Measurements from ENCODE around the gene P3H2.

P3H2 gene

GRCh38 chr3:190125436-190126068, 4.9 kb upstream of the P3H2 start:
- intact Hi-C loops (cut with DNase I), result no loop called here
- DNase-seq, result no peak

GRCh38 chr3:190124067-190124466, 3.4 kb upstream of the P3H2 start:
- DNase-seq, result no peak
- intact Hi-C loops (cut with DNase I), result no loop called here

- DNase-seq, result no peak
- intact Hi-C loops (cut with DNase I), result no loop called here
Observed at GRCh38 chr3:190122198-190122771, 1.6 kb upstream of the P3H2 start.

- intact Hi-C loops (cut with DNase I), result no loop called here
- peak in 1 of 10 donors; percentile 29 for DNase-seq
Observed at GRCh38 chr3:190121383-190121782, 686 bp upstream of the P3H2 start.

- DNase-seq, result no peak
- intact Hi-C loops (cut with DNase I), result no loop called here
Observed at GRCh38 chr3:190121061-190121377, 322 bp upstream of the P3H2 start.

GRCh38 chr3:190119461-190120268, 1.0 kb downstream of the P3H2 start:
- intact Hi-C loops (cut with DNase I), result no loop called here
- DNase-seq, result no peak

GRCh38 chr3:190118438-190118837, 2.3 kb downstream of the P3H2 start:
- intact Hi-C loops (cut with DNase I), result no loop called here
- no peak for DNase-seq

- intact Hi-C loops (cut with DNase I), result no loop called here
- no peak for DNase-seq
Observed at GRCh38 chr3:190117981-190118380, 2.7 kb downstream of the P3H2 start.

- DNase-seq, result no peak
- intact Hi-C loops (cut with DNase I), result no loop called here
Observed at GRCh38 chr3:190116551-190117067, 4.1 kb downstream of the P3H2 start.

- DNase-seq, result no peak
- intact Hi-C loops (cut with DNase I), result no loop called here
Observed at GRCh38 chr3:190110826-190111225, 9.9 kb downstream of the P3H2 start.

GRCh38 chr3:190109441-190109840, 11.3 kb downstream of the P3H2 start:
- intact Hi-C loops (cut with DNase I), result no loop called here
- DNase-seq, result no peak

GRCh38 chr3:190108804-190109203, 11.9 kb downstream of the P3H2 start:
- no peak for DNase-seq
- intact Hi-C loops (cut with DNase I), result no loop called here

- intact Hi-C loops (cut with DNase I), result no loop called here
- DNase-seq, result no peak
Observed at GRCh38 chr3:190105876-190106275, 14.8 kb downstream of the P3H2 start.

- DNase-seq, result no peak
- intact Hi-C loops (cut with DNase I), result no loop called here
Observed at GRCh38 chr3:190101320-190102011, 19.2 kb downstream of the P3H2 start.

- no peak for DNase-seq
- intact Hi-C loops (cut with DNase I), result no loop called here
Observed at GRCh38 chr3:190099099-190099498, 21.6 kb downstream of the P3H2 start.

GRCh38 chr3:190097617-190098016, 23.1 kb downstream of the P3H2 start:
- DNase-seq, result no peak

GRCh38 chr3:190097025-190097424, 23.7 kb downstream of the P3H2 start:
- intact Hi-C loops (cut with DNase I), result no loop called here
- no peak for DNase-seq

More at GRCh38 chr3:190097617-190098016, 23.1 kb downstream of the P3H2 start:
- intact Hi-C loops (cut with DNase I), result no loop called here

- DNase-seq, result no peak
- intact Hi-C loops (cut with DNase I), result no loop called here
Observed at GRCh38 chr3:190096345-190096744, 24.4 kb downstream of the P3H2 start.

- intact Hi-C loops (cut with DNase I), result no loop called here
- DNase-seq, result no peak
Observed at GRCh38 chr3:190094160-190094718, 26.5 kb downstream of the P3H2 start.

- intact Hi-C loops (cut with DNase I), result no loop called here
- DNase-seq, result no peak
Observed at GRCh38 chr3:190092250-190092649, 28.4 kb downstream of the P3H2 start.

- DNase-seq, result no peak
- intact Hi-C loops (cut with DNase I), result loop anchor here (10.0 kb wide), 1 partner anchor 125 kb away; no protein-coding TSS in a partner anchor
Observed at GRCh38 chr3:190089711-190090110, 31.0 kb downstream of the P3H2 start.

Data from posterior cingulate gyrus (tissue), 11 donors.